Adrenal gland (tissue), 5 donors: ENCODE measurements around the gene VCAN.

Experiments used
- CTCF ChIP-seq, 6 experiments: fragments of 450-650 bp in 4 of 6; fragments of 200-600 bp in 2 of 6; sonication (generic) in 1 of 6; IDR thresholded peaks; 1 replicate in 5 of 6; 2 replicates in 1 of 6; pipeline versions ENCODE4 v1.5.1 to v1.8.0; 2016 to 2021; ENCODE audit warnings: antibody characterized with exemption in 6 of 6, mild to moderate bottlenecking in 2 of 6, moderate library complexity in 1 of 6
- POLR2A ChIP-seq, 2 donors: fragments of 450-650 bp; IDR thresholded peaks; one replicate each; pipeline ENCODE4 v1.6.1; 2017; ENCODE audit warnings: antibody characterized with exemption in 2 of 2, mild to moderate bottlenecking in 2 of 2, moderate library complexity in 1 of 2
- donor health status: DM: no; HTN: no; CAD: no.

- TF ChIP-seq CTCF (IDR thresholded peaks at IDR 0.05) (no peak), POLR2A (IDR thresholded peaks at IDR 0.05) (no peak)
Observed at GRCh38 chr5:83444445-83444844, 27.1 kb upstream of the VCAN start.
